ENCODE measurements around the gene MYO7B.

DNA sequence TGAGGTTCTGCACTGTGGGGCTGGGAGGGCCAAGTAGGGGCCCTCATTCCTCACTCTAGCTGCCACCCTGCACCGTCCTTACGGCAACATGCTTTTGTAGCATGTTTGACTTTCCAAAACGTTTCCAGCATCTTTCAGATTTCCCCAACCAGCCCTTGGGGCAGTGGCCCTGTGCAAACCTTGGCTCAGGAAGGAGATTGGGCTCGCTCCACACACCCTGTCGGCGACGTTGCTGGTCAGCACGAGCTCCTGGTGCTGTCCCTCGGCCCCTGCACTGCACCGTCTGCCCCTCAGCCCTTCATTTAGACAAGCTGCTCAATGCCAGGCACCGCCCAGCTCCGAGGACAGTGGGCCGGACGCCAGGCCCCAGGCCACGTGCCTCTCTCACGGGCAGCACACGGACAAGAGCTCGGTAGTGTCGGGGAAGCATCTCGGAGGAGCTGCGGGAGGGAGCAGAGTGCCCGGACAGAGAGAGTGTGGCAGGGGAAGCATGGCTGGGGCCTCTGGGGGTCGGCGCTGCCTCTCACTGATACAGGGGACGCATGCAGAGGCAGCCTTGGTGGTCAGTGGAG lies 117.4 kb downstream of the MYO7B start:
- no peak for TF ChIP-seq EP300 (IDR thresholded peaks at IDR 0.05)
- no peak for TF ChIP-seq POLR2A (IDR thresholded peaks at IDR 0.05)
- no peak for TF ChIP-seq POLR2AphosphoS5 (IDR thresholded peaks at IDR 0.05)
- TF ChIP-seq, protein P1, sequence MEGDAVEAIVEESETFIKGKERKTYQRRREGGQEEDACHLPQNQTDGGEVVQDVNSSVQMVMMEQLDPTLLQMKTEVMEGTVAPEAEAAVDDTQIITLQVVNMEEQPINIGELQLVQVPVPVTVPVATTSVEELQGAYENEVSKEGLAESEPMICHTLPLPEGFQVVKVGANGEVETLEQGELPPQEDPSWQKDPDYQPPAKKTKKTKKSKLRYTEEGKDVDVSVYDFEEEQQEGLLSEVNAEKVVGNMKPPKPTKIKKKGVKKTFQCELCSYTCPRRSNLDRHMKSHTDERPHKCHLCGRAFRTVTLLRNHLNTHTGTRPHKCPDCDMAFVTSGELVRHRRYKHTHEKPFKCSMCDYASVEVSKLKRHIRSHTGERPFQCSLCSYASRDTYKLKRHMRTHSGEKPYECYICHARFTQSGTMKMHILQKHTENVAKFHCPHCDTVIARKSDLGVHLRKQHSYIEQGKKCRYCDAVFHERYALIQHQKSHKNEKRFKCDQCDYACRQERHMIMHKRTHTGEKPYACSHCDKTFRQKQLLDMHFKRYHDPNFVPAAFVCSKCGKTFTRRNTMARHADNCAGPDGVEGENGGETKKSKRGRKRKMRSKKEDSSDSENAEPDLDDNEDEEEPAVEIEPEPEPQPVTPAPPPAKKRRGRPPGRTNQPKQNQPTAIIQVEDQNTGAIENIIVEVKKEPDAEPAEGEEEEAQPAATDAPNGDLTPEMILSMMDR (IDR thresholded peaks at IDR 0.05) = no peak

All from upper lobe of left lung (tissue), 4 donors.